Forelimb muscle (tissue), 1 donor: ENCODE results near the gene PCDHGB5. TPM values are rescaled to one million over a fixed set of nuclear protein-coding genes. Genes with fewer than 3 reads are reported as not detected.

Source experiments
- DNase-seq: peaks from one replicate; pipeline ENCODE4 v3.0.0-alpha.2; 2013; ENCODE audit warnings: low read depth
- polyA plus RNA-seq: library from polyadenylated mRNA; unstranded; fragments of 120-200 nt; gene quantifications from one replicate; pipeline ENCODE4 v1.2.1, GENCODE V29; 2013; ENCODE audit not compliant: insufficient read length

The PCDHGB5 gene
- polyA plus RNA-seq, 1 donor, result 3.1 TPM

DNA sequence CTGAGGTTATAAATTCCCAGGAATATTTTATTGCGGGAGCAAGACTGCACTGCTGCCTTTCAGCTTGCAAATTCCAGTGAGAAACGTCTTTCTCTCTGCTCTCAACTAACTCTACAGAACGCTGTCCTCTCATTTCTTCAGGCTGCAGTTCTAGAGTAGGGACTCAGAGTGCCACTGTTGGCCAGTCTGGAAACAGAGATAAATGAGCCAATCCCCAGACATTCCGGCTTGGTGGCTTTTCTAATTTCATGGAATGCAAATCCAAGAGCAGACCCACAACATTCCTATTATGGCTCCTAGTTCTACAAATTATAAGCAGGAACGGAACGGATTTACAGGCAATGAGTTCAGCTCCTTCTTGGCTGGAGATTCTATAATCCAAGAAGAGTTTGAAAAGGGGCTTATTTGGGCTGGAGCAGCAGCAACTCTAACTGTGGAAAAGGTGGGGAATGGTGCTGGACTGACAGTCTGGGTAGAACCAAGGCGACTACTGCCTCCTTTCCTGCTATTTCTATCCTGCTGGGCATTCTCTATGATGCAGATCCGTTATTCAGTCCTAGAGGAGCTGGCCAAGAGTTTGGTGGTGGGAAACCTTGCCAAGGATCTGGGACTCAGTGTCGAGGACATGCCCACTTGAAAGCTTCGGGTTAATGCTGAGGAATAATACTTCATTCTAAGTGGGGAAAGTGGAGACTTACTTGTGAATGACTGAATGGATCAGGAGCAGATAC is 41.8 kb downstream of the PCDHGB5 start:
- no peak for DNase-seq

DNA sequence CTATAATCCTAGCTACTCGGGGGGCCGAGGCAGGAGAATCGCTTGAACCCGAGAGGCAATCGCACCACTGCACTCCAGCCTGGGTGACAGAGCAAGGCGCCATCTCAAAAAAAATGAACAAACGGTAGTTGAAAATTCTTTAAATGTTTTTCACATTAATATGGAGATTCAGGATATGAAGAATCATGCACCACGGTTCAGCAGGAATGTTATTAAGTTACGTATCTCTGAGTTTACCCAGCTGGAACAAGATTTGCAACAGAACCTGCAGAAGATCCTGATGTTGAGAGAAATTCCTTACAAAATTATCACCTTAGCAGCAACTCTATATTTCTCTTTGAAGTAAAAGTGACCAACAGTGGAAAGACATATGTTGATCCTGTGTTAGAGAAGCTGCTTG is 42.6 kb downstream of the PCDHGB5 start:
- no peak for DNase-seq

DNA sequence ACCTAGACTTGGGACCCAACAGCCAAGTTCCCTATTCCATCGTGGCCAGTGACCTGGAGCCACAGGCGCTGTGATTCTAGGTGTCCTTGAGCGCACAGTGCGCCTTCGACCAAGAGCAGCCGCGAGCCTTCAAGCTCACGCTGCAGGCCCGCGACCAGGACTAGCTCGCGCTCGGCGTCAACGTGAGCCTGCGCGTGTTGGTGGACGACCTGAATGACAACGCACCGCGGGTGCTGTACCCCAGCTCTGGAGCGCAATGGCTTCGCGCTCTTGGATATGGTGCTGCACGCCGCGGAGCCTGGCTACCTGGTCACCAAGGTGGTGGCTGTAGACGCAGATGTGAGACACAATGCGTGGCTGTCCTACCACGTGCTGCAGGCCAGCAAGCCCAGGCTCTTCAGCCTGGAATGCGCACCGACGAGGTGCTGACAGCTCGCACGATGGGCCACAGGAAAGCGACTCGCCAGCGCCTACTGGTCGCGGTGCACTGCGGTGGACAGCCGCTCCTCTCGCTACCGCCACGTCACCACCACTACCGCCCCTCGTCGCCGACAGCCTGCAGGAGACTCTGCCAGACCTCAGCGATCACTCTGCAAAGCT is 43.9 kb downstream of the PCDHGB5 start:
- no peak for DNase-seq

Other genes with a start within 250 kb of the PCDHGB5 start
- gene PCDHB6, start 247.9 kb upstream of the PCDHGB5 start, polyA plus RNA-seq, result 1.4 TPM
- gene PCDHB7, start 225.3 kb upstream of the PCDHGB5 start, polyA plus RNA-seq, result 1.9 TPM
- 1.8 TPM for gene PCDHB8, start 220.2 kb upstream of the PCDHGB5 start, polyA plus RNA-seq
- 2.5 TPM for gene PCDHB16, start 215.6 kb upstream of the PCDHGB5 start, polyA plus RNA-seq
- 2.9 TPM for gene PCDHB9, start 210.8 kb upstream of the PCDHGB5 start, polyA plus RNA-seq
- 3.6 TPM for gene PCDHB10, start 205.6 kb upstream of the PCDHGB5 start, polyA plus RNA-seq
- gene PCDHB11, start 198.3 kb upstream of the PCDHGB5 start, polyA plus RNA-seq, result 2.2 TPM
- 2.5 TPM for gene PCDHB12, start 189.2 kb upstream of the PCDHGB5 start, polyA plus RNA-seq
- 2.4 TPM for gene PCDHB13, start 184.0 kb upstream of the PCDHGB5 start, polyA plus RNA-seq
- gene PCDHB14, start 174.6 kb upstream of the PCDHGB5 start, polyA plus RNA-seq, result 6.3 TPM
- gene PCDHB15, start 152.6 kb upstream of the PCDHGB5 start, polyA plus RNA-seq, result 7.0 TPM
- gene SLC25A2, start 93.9 kb upstream of the PCDHGB5 start, polyA plus RNA-seq, result 0.10 TPM
- 76.1 TPM for gene TAF7, start 77.2 kb upstream of the PCDHGB5 start, polyA plus RNA-seq
- 0.58 TPM for gene PCDHGA1, start 67.4 kb upstream of the PCDHGB5 start, polyA plus RNA-seq
- gene PCDHGA2, start 59.2 kb upstream of the PCDHGB5 start, polyA plus RNA-seq, result 2.1 TPM
- 1.1 TPM for gene PCDHGA3, start 54.1 kb upstream of the PCDHGB5 start, polyA plus RNA-seq
- 0.49 TPM for gene PCDHGB1, start 47.8 kb upstream of the PCDHGB5 start, polyA plus RNA-seq
- 1.0 TPM for gene PCDHGA4, start 42.9 kb upstream of the PCDHGB5 start, polyA plus RNA-seq
- 1.7 TPM for gene PCDHGB2, start 38.0 kb upstream of the PCDHGB5 start, polyA plus RNA-seq
- gene PCDHGA5, start 33.8 kb upstream of the PCDHGB5 start, polyA plus RNA-seq, result 2.6 TPM
- gene PCDHGB3, start 27.7 kb upstream of the PCDHGB5 start, polyA plus RNA-seq, result 1.6 TPM
- 2.6 TPM for gene PCDHGA6, start 24.1 kb upstream of the PCDHGB5 start, polyA plus RNA-seq
- gene PCDHGA7, start 15.2 kb upstream of the PCDHGB5 start, polyA plus RNA-seq, result 1.4 TPM
- 1.7 TPM for gene PCDHGB4, start 10.2 kb upstream of the PCDHGB5 start, polyA plus RNA-seq
- gene PCDHGA8, start 5.3 kb upstream of the PCDHGB5 start, polyA plus RNA-seq, result 0.73 TPM
- gene PCDHGA9, start 4.8 kb downstream of the PCDHGB5 start, polyA plus RNA-seq, result 3.3 TPM
- gene PCDHGB6, start 10.1 kb downstream of the PCDHGB5 start, polyA plus RNA-seq, result 3.5 TPM
- gene PCDHGA10, start 15.0 kb downstream of the PCDHGB5 start, polyA plus RNA-seq, result 1.4 TPM
- gene PCDHGB7, start 19.7 kb downstream of the PCDHGB5 start, polyA plus RNA-seq, result 7.0 TPM
- 2.7 TPM for gene PCDHGA11, start 23.1 kb downstream of the PCDHGB5 start, polyA plus RNA-seq
- 1.7 TPM for gene PCDHGA12, start 32.6 kb downstream of the PCDHGB5 start, polyA plus RNA-seq
- 83.8 TPM for gene PCDHGC3, start 78.0 kb downstream of the PCDHGB5 start, polyA plus RNA-seq
- 1.8 TPM for gene PCDHGC4, start 87.1 kb downstream of the PCDHGB5 start, polyA plus RNA-seq
- 0.78 TPM for gene PCDHGC5, start 91.1 kb downstream of the PCDHGB5 start, polyA plus RNA-seq
- 20.1 TPM for gene DIAPH1, start 221.1 kb downstream of the PCDHGB5 start, polyA plus RNA-seq
- gene HDAC3, start 238.9 kb downstream of the PCDHGB5 start, polyA plus RNA-seq, result 47.7 TPM
- gene RELL2, start 239.1 kb downstream of the PCDHGB5 start, polyA plus RNA-seq, result 0.15 TPM